Left colon (tissue), 2 donors: Measurements from ENCODE around the gene C4BPB. TPM values are rescaled to one million over a fixed set of nuclear protein-coding genes. Genes with fewer than 3 reads are reported as not detected.

Source experiments
- ATAC-seq: fragments of 200-7000 bp; cut with Tn5 transposase; one replicate; pipeline ENCODE4 v1.9.1; 2020; ENCODE audit warnings: mild to moderate bottlenecking, moderate library complexity
- DNase-seq, 2 donors: peaks; one replicate each; pipeline ENCODE4 v3.0.0-alpha.2; 2020
- intact Hi-C, 2 donors: fragments of 100-400 bp; cut with DNase I in 1 of 2; cut with micrococcal nuclease in 1 of 2; formaldehyde crosslinking; loops; one replicate each; pipeline versions ENCODE4 v1.11.2 to v1.14.0; 2022; cut with DNase I, micrococcal nuclease
- total RNA-seq, 2 donors: library from RNA; stranded (reverse); fragmentation: NEBNext Ultra II Directional; extraction: Animal tissue kit (Norgen Biotek cat#: 25700); gene quantifications; one replicate each; pipeline ENCODE4 v1.2.1, GENCODE V29; 2021
- donor health status: DM: no; HTN: no; CAD: no.
- donor health status: DM: yes; HTN: yes; CAD: no.

Gene C4BPB
- total RNA-seq, 2 donors from 2014 or later: 5.0 to 20.8 TPM

- intact Hi-C loops: no loop called here
- ATAC-seq (no peak), DNase-seq (no peak)
These were observed 24.1 kb downstream of the C4BPB start for GRCh38 chr1:207112616-207113296.

- ATAC-seq (no peak), DNase-seq (no peak)
- intact Hi-C loops: no loop called here
These were observed 26.6 kb downstream of the C4BPB start for GRCh38 chr1:207115269-207115668.

DNA sequence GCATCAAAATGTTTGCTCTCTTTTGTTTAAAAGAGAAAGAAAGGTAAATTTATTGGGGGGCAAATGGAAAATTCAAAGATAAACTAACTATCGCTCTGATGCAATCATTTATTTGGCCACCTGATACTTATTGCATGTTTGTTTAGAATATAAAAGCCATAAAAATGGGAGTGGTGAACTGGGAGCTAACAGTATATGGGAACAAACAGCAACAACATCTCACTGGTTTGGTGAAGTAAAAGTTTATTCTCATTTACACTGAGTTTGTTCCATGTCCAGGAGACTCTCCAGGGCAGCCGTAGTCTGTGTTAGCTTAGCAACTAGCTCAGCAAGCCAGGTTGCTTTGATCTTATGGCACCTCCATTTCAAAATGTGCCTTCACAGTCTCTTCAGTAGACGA, 35.7 kb downstream of the C4BPB start:
- intact Hi-C loops: no loop called here
- ATAC-seq: peak; percentile 61

GRCh38 chr1:207128336-207128921, 39.8 kb downstream of the C4BPB start:
- intact Hi-C loops: no loop called here
- DNase-seq (no peak), ATAC-seq (no peak)

More for the DNA sequence above, 35.7 kb downstream of the C4BPB start:
- DNase-seq: no peak

DNA sequence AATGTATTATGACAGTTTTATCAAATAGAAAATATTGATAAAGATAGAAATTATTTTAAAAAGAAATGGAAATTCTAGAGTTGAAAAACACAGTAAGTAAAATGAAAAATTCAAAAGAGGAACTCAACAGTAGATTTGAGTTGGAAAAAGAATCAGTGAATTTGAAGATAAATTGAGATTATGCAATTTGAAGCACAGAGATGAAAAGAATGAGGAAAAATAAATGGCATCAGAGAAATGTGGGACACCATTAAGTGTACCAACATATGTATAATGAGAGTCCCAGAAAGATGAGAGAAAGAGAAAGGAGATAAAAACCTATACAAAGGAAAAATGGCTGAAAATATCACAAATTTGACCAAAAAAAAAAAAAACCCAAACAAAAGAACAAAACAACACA, 40.4 kb downstream of the C4BPB start:
- intact Hi-C loops: no loop called here

DNA sequence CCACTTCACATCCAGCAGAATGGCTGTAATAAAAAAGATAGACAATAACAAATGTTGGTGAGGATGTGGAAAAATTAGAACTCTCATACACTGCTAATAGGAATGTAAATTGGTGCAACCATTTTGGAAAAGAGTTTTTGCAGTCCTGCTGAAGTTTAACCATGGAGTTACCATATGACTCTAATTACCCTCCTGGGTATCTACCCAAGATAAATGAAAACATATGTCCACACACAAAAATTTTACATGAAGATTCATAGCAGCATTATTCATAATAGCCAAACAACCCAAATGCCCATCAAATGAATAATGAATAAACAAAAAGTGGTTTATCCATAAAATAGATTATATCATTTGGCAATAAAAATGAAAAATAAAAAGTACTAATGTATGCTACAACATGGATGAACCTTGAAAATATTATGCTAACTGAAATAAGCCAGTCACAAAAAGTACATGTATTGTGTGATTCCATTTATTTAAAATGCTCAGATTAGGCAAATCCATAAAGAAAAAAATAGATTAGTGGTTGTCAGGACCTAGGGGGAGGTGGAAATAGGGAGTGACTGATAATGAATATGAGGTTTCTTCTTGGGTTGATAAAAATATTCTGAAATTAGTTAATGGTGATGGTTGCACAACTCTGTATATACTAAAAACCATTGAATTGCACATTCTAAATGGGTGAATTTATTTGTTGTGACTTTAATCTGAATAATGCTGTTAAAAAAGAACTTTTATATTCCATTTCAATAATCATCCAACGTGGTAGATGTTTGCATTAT, 41.8 kb downstream of the C4BPB start:
- intact Hi-C loops: no loop called here
- DNase-seq: no peak
- ATAC-seq: no peak

More for the DNA sequence above, 40.4 kb downstream of the C4BPB start:
- no peak for DNase-seq
- ATAC-seq: no peak

DNA sequence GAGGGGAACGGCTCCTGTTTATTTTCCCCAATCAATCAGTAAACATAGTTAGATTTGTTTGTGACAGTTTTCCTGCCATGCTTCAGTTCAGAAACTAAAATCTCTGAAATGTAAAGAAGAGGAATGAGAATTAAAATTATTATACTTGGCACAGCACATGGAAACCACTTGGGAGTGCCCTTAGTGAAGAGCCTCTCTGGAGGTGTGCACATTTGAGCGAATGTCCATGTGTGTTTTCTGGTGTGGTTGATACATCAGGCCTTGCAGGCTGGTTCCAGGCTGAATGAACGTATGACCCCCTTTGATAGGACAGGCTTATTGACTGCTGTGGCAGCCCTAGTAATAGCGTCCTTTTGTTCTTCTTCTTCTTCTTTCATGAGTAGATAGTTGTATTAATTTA, 42.5 kb downstream of the C4BPB start:
- intact Hi-C loops: no loop called here
- ATAC-seq (no peak), DNase-seq (no peak)

GRCh38 chr1:207134581-207134980, 45.9 kb downstream of the C4BPB start:
- DNase-seq (no peak), ATAC-seq (no peak)
- intact Hi-C loops: no loop called here

GRCh38 chr1:207139616-207140015, 51.0 kb downstream of the C4BPB start:
- no peak for ATAC-seq
- intact Hi-C loops: no loop called here
- DNase-seq: no peak

GRCh38 chr1:207140536-207140935, 51.9 kb downstream of the C4BPB start:
- intact Hi-C loops: no loop called here
- ATAC-seq (no peak), DNase-seq (no peak)

- ATAC-seq (no peak), DNase-seq (no peak)
- intact Hi-C loops: no loop called here
These were observed 56.9 kb downstream of the C4BPB start for GRCh38 chr1:207145401-207146058.

Other genes with a start within 250 kb of the C4BPB start
- not detected for gene IL20, start 223.2 kb upstream of the C4BPB start, total RNA-seq
- not detected for gene IL24, start 191.4 kb upstream of the C4BPB start, total RNA-seq
- gene FCMR, start 166.9 kb upstream of the C4BPB start, total RNA-seq: 1 to 10 TPM; 1.6 to 4.8 TPM
- over 10,000 TPM; 10,148 to 12,746 TPM for gene PIGR, start 142.4 kb upstream of the C4BPB start, total RNA-seq
- gene FCAMR, start 118.4 kb upstream of the C4BPB start, total RNA-seq: 1 to 10 TPM in 1 of 2 donors, under 1 TPM in 1; 0.53 to 1.0 TPM
- gene C1orf116, start 56.1 kb upstream of the C4BPB start, total RNA-seq: 10 to 100 TPM; 17.2 to 31.6 TPM
- 1 to 10 TPM; 6.6 to 7.2 TPM for gene YOD1, start 37.7 kb upstream of the C4BPB start, total RNA-seq
- gene PFKFB2, start 35.6 kb upstream of the C4BPB start, total RNA-seq: 100 to 1,000 TPM; 104 to 117 TPM
- gene C4BPA, start 15.4 kb downstream of the C4BPB start, total RNA-seq: 1 to 10 TPM; 3.4 to 4.5 TPM
- gene CD55, start 232.8 kb downstream of the C4BPB start, total RNA-seq: 10 to 100 TPM; 44.0 to 75.4 TPM